CD14-positive monocyte (primary cell): ENCODE results near the gene SOST. TPM values are rescaled to one million over a fixed set of nuclear protein-coding genes. Genes with fewer than 3 reads are reported as not detected.
A peak's percentile ranks its signal among the peaks of the same experiment; 100 is the strongest.

ENCODE experiments used
- DNase-seq, 3 donors: peaks; one replicate each; pipeline ENCODE4 v3.0.0-alpha.2; 2011 to 2022
- H2AFZ ChIP-seq: 2 replicates; pipeline ENCODE4 v1.6.0; 2012; ENCODE audit warnings: mild to moderate bottlenecking, low read depth, low read length, inconsistent platforms; ENCODE audit not compliant: insufficient read depth, poor library complexity, severe bottlenecking
- H3K27ac ChIP-seq, 2 donors: 1 replicate in 1 of 2; 2 replicates in 1 of 2; pipeline ENCODE4 v1.5.1; 2012 to 2013; ENCODE audit warnings: low read length in 2 of 2, control low read depth in 1 of 2, inconsistent platforms in 1 of 2, low read depth in 1 of 2, mild to moderate bottlenecking in 1 of 2
- H3K27me3 ChIP-seq, 2 donors: one replicate each; pipeline versions ENCODE4 v1.6.0 to v1.6.1; 2011 to 2013; ENCODE audit warnings: low read length in 2 of 2; ENCODE audit not compliant: control insufficient read depth in 2 of 2, insufficient read depth in 2 of 2
- H3K36me3 ChIP-seq, 2 donors: replicated peaks in 1 of 2; 1 replicate in 1 of 2; 2 replicates in 1 of 2; pipeline versions ENCODE4 v1.5.1 to v1.6.1; 2012 to 2013; ENCODE audit warnings: low read length in 2 of 2, control low read depth in 1 of 2, inconsistent platforms in 1 of 2, mild to moderate bottlenecking in 1 of 2; ENCODE audit not compliant: insufficient read depth in 2 of 2, control insufficient read depth in 1 of 2
- H3K4me1 ChIP-seq, 2 donors: 1 replicate in 1 of 2; 2 replicates in 1 of 2; pipeline versions ENCODE4 v1.5.1 to v1.6.1; 2012 to 2013; ENCODE audit warnings: low read length in 2 of 2, control low read depth in 1 of 2, inconsistent platforms in 1 of 2, mild to moderate bottlenecking in 1 of 2, moderate library complexity in 1 of 2; ENCODE audit not compliant: insufficient read depth in 2 of 2, control insufficient read depth in 1 of 2
- H3K4me2 ChIP-seq: replicated peaks from 2 replicates; pipeline ENCODE3; 2012; ENCODE audit warnings: low read length, moderate library complexity, mild to moderate bottlenecking; ENCODE audit not compliant: poor library complexity, severe bottlenecking; ENCODE audit errors: extremely low read depth
- H3K4me3 ChIP-seq, 3 experiments: fragments of 200-600 bp in 1 of 3; sonication (generic) in 1 of 3; replicated peaks in 1 of 3; 1 replicate in 2 of 3; 2 replicates in 1 of 3; pipeline ENCODE4 v1.5.1; 2011 to 2013; ENCODE audit warnings: low read length in 3 of 3, mild to moderate bottlenecking in 3 of 3, control low read depth in 2 of 3, low read depth in 2 of 3, inconsistent platforms in 1 of 3, moderate library complexity in 1 of 3
- H3K79me2 ChIP-seq: 2 replicates; pipeline ENCODE4 v1.6.0; 2012; ENCODE audit warnings: mild to moderate bottlenecking, control low read depth, inconsistent platforms, low read length, moderate library complexity; ENCODE audit not compliant: insufficient read depth
- H3K9ac ChIP-seq: 2 replicates; pipeline ENCODE4 v1.6.0; 2017; ENCODE audit warnings: low read length, mild to moderate bottlenecking; ENCODE audit not compliant: insufficient read depth, poor library complexity, severe bottlenecking
- H3K9me3 ChIP-seq, 2 donors: replicated peaks in 1 of 2; 1 replicate in 1 of 2; 2 replicates in 1 of 2; pipeline versions ENCODE4 v1.5.1 to v1.6.1; 2012 to 2013; ENCODE audit warnings: low read length in 2 of 2, control low read depth in 1 of 2; ENCODE audit not compliant: control insufficient read depth in 1 of 2, insufficient read depth in 1 of 2
- H4K20me1 ChIP-seq: 2 replicates; pipeline ENCODE4 v1.6.0; 2012; ENCODE audit warnings: mild to moderate bottlenecking, low read length, control low read depth, moderate library complexity; ENCODE audit not compliant: insufficient read depth
- H3K27ac Mint-ChIP-seq, 7 donors: one replicate each; pipeline ENCODE4 v1.8.0; 2020; ENCODE audit warnings: mild to moderate bottlenecking in 7 of 7, mixed read lengths in 7 of 7, moderate library complexity in 6 of 7, inconsistent platforms in 2 of 7
- H3K27me3 Mint-ChIP-seq, 3 donors: one replicate each; pipeline ENCODE4 v1.8.0; 2021 to 2022; ENCODE audit warnings: low read depth in 3 of 3, mild to moderate bottlenecking in 3 of 3, mixed read lengths in 3 of 3, moderate library complexity in 3 of 3, inconsistent platforms in 1 of 3
- H3K36me3 Mint-ChIP-seq, 2 donors: one replicate each; pipeline ENCODE4 v1.8.0; 2020; ENCODE audit warnings: mixed read lengths in 2 of 2, inconsistent platforms in 1 of 2, mild to moderate bottlenecking in 1 of 2
- H3K4me1 Mint-ChIP-seq: one replicate; pipeline ENCODE4 v1.8.0; 2020; ENCODE audit warnings: mild to moderate bottlenecking, mixed read lengths
- H3K4me3 Mint-ChIP-seq, 2 donors: one replicate each; pipeline ENCODE4 v1.8.0; 2020; ENCODE audit warnings: mild to moderate bottlenecking in 2 of 2, mixed read lengths in 2 of 2, moderate library complexity in 1 of 2
- H3K9me3 Mint-ChIP-seq, 7 donors: one replicate each; pipeline ENCODE4 v1.8.0; 2020 to 2022; ENCODE audit warnings: mixed read lengths in 7 of 7, mild to moderate bottlenecking in 6 of 7, moderate library complexity in 6 of 7, inconsistent platforms in 2 of 7
- CTCF ChIP-seq: fragments of 200-600 bp; IDR thresholded peaks from one replicate; pipeline ENCODE4 v1.8.0; 2022; ENCODE audit warnings: antibody characterized with exemption, mild to moderate bottlenecking
- WGBS: methylation state at CpG from one replicate; pipeline ENCODE4 v1.1.5; 2013; ENCODE audit warnings: missing lambda C conversion rate; ENCODE audit not compliant: insufficient coverage; 5-methylcytosine and 5-hydroxymethylcytosine counted together
- intact Hi-C, 2 donors: fragments of 100-400 bp; cut with micrococcal nuclease; formaldehyde crosslinking; loops; one replicate each; pipeline versions ENCODE4 v1.15.0 to v1.15.1; 2023
- polyA plus RNA-seq, 3 donors: library from polyadenylated mRNA; depleted of rRNA in 1 of 3; unstranded in 2 of 3; stranded (reverse) in 1 of 3; fragments of 300-500 nt in 2 of 3; fragments of >200 nt in 1 of 3; fragmentation: Illumina TruSeq in 2 of 3; gene quantifications; 1 replicate in 2 of 3; 2 replicates in 1 of 3; pipeline ENCODE4 v1.2.3, GENCODE V29; 2012 to 2021

The SOST gene
- polyA plus RNA-seq, 3 donors = not detected

- peak overlapping the region; percentile 85 for H3K4me2 ChIP-seq
These were observed 38.1 kb downstream of the SOST start for GRCh38 chr17:43720311-43721060.

GRCh38 chr17:43719578-43719977, 39.0 kb downstream of the SOST start:
- H3K9ac ChIP-seq = no peak overlapping the region
- Mint-ChIP-seq H3K27me3 (peaks cover 5 to 12% (median 8%) of the 10 kb centered on the region in 3 donors), H3K36me3 (no peaks in the 10 kb centered on the region), H3K9me3 (peaks cover 0 to 3% (median 0%) of the 10 kb centered on the region in 7 donors), H3K4me3 (peak overlapping the region; percentile 97 to 99), H3K4me1 (peaks cover 24% of the 10 kb centered on the region), H3K27ac (peak overlapping the region; percentile 85 to 97 (median 96))
- H4K20me1 ChIP-seq = no peaks in the 10 kb centered on the region
- H3K4me2 ChIP-seq = peak overlapping the region; percentile 85
- WGBS = no CpG with 5 or more reads among the region's 3 CpGs
- H3K4me3 ChIP-seq = peak overlapping the region in 1 of 3 experiments; percentile 97
- H3K9me3 ChIP-seq = no peaks in the 10 kb centered on the region
- no peak for TF ChIP-seq CTCF
- no peaks in the 10 kb centered on the region for H3K79me2 ChIP-seq
- H3K36me3 ChIP-seq = no peaks in the 10 kb centered on the region
- peak overlapping the region in 1 of 2 donors; percentile 93 for H3K27ac ChIP-seq
- intact Hi-C loops = no loop called here
- no peaks in the 10 kb centered on the region for H3K27me3 ChIP-seq
- DNase-seq = peak; percentile 27 to 84 (median 49)
- peaks cover 16 to 24% of the 10 kb centered on the region in 2 donors for H3K4me1 ChIP-seq
- peak overlapping the region; percentile 99 for H2AFZ ChIP-seq

More at GRCh38 chr17:43720311-43721060, 38.1 kb downstream of the SOST start:
- Histone ChIP-seq H3K27me3 (no peaks in the 10 kb centered on the region), H2AFZ (peak overlapping the region; percentile 99), H3K36me3 (no peaks in the 10 kb centered on the region), H3K27ac (peak overlapping the region; percentile 72 to 93), H3K79me2 (no peaks in the 10 kb centered on the region), H3K9me3 (no peaks in the 10 kb centered on the region), H3K9ac (peak overlapping the region; percentile 90), H4K20me1 (no peaks in the 10 kb centered on the region), H3K4me3 (peak overlapping the region; percentile 89 to 97 (median 95)), H3K4me1 (peaks cover 16 to 21% of the 10 kb centered on the region in 2 donors)
- Mint-ChIP-seq H3K36me3 (no peaks in the 10 kb centered on the region), H3K4me3 (peak overlapping the region; percentile 97 to 99), H3K27me3 (peaks cover 5 to 8% (median 6%) of the 10 kb centered on the region in 3 donors), H3K9me3 (peaks cover 0 to 4% (median 0%) of the 10 kb centered on the region in 7 donors), H3K27ac (peak overlapping the region; percentile 85 to 97 (median 96)), H3K4me1 (peaks cover 21% of the 10 kb centered on the region)
- intact Hi-C loops = no loop called here
- WGBS = under 1% methylated on average over 44 of the region's 64 CpGs
- TF ChIP-seq CTCF = no peak
- peak; percentile 57 to 70 (median 59) for DNase-seq
